Measurements from ENCODE around the gene MEX3C.

MEX3C gene

DNA sequence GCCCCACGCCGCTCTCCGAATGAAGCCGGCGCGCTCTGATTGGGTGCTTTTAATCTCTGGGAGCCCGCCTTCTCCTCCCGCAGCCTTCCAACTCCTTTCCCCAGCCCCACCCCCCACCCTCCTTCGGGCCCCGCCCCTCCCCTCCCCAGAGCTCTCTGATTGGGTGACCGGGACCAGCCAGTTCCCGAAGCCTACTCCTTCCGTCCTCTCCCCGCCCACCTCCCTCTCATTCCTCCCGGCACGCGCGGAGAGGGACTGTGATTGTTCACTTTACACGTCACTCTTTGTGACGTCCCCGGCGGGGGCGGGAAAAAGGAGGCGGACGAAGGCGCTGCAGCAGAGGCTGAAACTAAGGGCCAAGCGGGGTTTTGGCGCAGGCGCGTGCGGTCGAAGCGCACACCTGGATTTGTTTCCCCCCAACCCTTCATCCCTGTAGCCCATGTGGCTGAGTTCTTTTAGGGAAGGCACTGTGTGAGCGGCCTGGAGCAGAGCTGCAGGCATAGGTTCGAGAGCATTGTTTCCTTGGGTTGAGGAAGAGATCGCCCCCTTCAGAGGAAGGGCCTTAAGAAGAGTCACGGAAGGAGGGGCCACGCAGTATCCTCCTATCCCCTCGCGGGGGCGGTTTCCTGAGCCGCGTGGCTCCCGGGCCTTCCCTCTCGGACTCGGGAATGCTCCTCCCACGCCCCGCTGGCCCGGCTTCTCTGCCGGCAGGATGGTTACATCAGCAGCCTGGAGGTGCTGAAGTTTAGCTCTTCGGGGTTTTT is at the start of gene MEX3C:
Gene MEX3C, minus strand, starts transcription at position 21 of the 764 bp plus-strand sequence. CDS start 361 bp downstream, outside the sequence.
- DNase-seq (ENCODE audit: low read depth, low spot score): peak; percentile 94

DNA sequence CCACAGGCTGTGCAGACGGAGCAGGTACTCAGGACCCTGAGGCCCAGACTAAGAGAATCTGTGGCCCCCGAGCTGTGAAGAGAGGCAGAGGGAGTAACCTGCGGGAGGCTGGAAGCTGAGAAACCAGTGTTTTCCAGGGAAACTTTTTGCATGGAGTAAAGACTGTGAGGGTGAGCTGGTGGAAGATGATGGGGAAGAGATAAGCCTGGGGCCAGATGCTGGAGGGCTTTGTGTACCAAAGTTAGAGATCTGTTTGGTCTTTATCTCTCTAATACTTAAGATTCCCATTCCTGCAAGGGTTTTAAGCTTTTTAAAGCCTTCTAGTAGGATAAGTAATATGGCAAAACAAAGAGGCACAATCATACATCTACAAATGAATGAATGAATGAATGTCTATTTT is 43.7 kb upstream of the MEX3C start:
- no peak for DNase-seq (ENCODE audit: low read depth, low spot score)
- H3K27ac ChIP-seq: no peak overlapping the region

More for the DNA sequence above, at the start of gene MEX3C:
- peak within 1 kb of the TSS; percentile 93 for H3K27ac ChIP-seq

DNA sequence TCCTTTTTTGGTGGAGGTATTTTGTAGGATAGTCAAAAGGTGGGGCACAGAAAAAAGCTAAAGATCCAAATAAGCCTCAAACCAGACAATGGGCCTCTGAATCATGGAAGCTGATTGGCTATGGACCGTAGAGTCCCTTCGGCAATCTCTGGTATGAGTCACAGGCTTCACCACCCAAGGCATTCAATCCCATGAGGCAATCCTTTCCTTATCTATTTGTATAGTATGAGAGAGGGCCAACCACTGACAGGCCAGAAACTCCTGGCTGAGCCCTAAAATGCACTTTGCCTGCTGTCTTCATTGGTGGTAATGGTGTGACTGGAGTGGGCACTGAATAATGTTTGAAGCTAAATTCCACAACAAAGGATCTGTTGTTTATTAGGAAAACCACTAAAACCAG is 38.7 kb upstream of the MEX3C start:
- no peak overlapping the region for H3K27ac ChIP-seq
- DNase-seq (ENCODE audit: low read depth, low spot score): peak; percentile 54

DNA sequence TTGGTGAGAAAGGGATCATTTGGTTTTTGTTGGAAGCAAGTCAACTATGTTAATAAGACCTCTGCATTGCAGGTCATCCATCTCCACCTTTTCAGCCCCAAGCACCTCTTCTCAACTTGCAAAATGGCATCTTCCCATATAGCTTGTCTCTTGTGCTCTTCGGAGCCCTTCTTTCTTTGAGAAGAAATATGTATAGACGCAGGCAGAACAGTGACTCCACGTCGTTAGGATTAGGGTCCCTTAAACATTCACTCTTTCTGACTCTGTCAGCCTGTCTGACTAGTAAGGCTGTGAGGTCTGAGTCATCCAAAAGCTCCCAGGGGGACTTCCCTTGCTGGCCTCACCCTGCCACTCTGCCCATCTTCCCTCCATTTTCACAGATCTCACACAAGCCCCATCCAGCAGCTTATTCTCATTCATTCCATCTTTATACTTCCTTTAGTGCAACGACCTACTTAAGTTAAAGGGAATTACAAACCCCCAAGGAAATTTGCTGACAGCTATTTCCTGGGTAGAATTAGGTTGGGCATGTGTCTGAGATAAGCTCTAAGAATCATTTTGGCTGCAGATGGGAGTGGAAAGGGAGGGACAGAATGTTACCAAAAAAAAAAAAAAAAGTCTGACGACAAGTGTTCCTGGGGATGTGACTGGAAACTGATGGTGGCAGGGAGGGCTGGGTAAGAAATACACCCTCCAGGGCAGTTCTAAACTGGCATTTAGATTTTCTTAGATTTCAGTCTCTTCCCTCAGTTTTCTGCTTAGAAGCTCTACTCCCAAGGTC is 37.7 kb upstream of the MEX3C start:
- no peak overlapping the region for H3K27ac ChIP-seq
- no peak for DNase-seq (ENCODE audit: low read depth, low spot score)

DNA sequence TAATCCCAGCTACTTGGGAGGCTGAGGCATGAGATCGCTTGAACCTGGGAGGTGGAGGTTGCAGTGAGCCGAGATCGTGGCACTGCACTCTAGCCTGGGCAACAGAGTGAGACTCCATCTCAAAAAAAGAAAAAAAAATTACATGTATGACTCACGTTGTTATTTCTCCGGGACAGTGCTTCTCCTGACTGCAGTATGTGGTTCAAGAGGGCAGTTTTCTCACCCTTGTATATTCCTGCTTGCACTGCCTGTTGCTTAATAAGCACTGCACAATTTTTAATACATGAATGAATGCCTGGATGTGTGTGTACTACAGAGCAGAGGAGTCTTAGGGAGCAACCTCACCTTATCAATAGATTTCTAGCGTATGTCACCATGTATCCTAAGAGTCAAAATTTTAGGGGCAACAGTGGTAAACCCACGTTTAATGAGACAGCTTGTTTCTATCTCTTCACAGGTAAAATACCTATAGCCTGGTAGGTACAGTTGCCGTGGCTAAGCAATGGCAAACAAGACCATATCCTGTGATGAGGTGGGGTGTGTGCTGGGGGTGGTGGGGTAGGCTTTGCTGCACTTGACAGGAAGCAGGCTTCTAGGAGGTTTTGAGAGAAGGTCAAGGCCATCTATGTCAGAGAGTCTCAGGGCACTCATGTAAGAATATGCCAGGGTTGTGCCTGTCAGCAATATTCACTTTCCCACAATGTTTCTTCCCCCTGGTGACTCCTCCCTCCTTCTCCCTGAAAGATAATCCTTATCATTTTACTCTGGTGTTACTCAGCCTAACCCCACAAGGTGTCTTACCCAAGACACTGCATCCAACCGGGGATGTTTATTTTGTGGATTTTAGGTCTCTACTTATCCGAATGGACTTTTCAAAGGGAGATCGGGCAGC is 36.9 kb upstream of the MEX3C start:
- DNase-seq (ENCODE audit: low read depth, low spot score): no peak
- no peak overlapping the region for H3K27ac ChIP-seq

DNA sequence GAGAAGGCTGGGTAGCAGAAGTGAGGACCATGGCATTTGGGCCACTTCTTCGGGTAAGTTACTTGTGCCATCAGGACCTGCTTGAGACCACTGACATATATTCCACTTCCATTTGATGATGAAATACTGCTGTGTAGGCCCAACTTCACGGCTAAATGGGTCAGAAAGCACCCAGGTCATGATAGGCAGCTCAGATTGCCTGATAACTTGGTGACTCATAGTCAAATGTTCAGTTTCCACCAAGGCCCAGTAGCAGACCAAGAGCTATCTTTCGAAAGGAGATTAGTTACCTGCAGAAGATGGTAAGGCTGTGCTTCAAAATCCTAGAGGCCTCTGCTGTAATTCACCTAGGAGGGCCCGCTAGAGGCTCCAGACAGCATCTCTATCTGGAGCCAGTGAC is 31.8 kb upstream of the MEX3C start:
- no peak for DNase-seq (ENCODE audit: low read depth, low spot score)

DNA sequence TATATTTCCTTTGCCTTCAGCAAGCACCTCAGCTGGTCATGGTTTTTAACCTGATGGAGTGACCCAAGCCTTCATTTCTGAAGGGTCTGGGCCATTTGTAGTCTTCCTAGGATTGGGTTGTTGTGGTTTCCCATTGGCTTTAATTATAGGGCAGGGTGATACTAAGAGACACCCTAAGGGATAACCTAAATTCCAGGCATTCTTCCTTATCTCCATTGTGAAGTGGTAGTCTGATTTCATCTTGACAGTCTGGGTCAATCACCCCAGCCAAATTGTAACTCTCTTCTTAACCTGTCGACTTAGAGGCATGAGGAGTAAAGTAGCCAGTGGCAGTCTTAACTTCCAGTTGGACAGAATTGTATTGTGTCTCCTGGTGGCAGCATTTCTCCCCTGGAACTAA is 30.2 kb upstream of the MEX3C start:
- no peak overlapping the region for H3K27ac ChIP-seq
- DNase-seq (ENCODE audit: low read depth, low spot score): no peak

More for the DNA sequence above, 31.8 kb upstream of the MEX3C start:
- H3K27ac ChIP-seq: no peak overlapping the region

DNA sequence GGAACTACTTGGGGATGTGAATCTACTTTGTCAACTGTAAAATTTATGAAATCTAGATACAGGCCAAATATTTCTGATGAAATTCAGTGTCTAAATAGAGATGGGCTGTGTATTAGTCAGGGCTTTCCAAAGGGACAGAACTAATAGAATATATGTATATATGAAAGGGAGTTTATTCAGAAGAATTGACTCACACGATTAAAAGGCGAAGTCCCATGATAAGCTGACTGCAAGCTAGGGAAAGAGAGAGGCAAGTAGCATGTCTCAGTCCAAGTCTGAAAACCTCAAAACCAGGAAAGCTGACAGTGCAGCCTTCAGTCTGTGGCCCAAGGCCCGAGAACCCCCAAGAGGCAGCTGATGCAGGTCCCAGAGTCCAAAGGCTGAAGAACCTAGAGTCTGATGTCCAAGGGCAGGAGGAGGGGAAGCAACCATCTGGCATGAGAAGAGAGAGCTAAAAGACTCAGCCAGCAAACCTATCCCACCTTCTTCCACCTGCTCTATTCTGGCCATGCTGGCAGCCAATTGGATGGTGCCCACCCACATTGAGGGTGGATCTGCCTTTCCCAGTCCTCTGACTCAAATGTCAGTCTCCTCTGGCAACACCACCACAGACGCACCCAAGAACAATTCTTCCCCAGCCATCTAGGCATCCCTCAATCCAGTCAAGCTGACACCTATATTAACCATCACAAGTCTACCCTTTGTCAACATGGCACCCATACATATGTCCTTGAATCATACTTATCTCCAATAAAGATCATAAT is 29.3 kb upstream of the MEX3C start:
- H3K27ac ChIP-seq: no peak overlapping the region
- DNase-seq (ENCODE audit: low read depth, low spot score): no peak

DNA sequence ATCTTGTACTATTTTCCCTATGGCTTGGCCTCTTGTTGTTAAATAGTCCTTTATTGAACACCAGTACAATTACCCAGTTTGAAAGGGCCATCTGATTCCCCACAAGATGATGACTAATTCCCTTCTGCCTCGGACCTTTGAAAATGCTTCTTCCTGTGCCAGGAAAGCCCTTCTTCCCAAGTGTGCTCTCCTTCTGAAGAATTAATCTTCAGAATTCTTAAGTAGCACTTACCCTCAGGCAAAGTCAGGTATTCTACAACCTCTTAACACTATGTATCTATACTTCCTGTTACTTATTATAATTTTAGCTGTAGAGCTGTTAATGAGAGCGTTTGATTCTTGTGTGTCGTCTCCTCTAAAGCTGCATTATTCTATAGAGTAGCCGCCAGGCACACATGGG is 28.6 kb upstream of the MEX3C start:
- no peak overlapping the region for H3K27ac ChIP-seq
- DNase-seq (ENCODE audit: low read depth, low spot score): no peak

DNA sequence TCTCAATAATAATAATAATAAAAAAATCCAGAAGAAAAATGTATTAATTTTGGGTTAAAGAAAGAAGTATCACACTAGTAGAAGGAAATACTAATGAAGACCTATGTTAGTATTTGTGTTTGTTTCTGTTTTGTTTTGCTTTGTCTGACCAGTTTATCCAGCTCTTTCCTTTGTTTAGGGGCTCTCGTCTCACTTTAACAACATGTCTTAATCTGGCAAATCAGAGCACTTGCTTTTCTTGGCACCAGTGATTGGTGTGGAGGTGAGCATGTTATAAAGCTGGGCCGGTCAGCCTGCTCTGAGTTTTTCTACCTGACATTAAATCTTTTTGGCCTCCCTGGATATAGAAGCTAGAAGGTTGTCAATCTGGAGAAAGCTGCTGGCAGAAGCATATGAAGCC is 15.1 kb upstream of the MEX3C start:
- H3K27ac ChIP-seq: no peak overlapping the region
- DNase-seq (ENCODE audit: low read depth, low spot score): no peak

DNA sequence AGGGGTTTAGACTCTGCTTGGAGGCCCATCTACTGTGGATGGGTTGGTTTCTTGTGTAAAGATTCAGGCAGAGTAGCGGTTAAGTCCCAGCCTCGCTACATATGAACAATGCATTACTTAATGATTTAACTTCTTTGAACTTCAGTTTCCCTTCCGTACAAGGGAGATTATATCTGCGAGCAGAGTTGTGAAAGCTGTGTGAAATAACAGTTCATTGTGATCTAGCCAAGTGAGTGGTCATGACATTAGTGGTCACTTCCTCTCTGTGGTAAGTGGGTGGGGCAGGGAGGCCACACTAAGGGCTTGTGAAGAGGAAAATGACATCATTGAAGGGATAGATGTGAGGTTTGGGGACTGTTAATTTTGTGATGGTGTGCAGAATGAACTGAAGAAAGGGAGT is 14.1 kb upstream of the MEX3C start:
- H3K27ac ChIP-seq: peak overlapping the region; percentile 55
- peak; percentile 72 for DNase-seq (ENCODE audit: low read depth, low spot score)

DNA sequence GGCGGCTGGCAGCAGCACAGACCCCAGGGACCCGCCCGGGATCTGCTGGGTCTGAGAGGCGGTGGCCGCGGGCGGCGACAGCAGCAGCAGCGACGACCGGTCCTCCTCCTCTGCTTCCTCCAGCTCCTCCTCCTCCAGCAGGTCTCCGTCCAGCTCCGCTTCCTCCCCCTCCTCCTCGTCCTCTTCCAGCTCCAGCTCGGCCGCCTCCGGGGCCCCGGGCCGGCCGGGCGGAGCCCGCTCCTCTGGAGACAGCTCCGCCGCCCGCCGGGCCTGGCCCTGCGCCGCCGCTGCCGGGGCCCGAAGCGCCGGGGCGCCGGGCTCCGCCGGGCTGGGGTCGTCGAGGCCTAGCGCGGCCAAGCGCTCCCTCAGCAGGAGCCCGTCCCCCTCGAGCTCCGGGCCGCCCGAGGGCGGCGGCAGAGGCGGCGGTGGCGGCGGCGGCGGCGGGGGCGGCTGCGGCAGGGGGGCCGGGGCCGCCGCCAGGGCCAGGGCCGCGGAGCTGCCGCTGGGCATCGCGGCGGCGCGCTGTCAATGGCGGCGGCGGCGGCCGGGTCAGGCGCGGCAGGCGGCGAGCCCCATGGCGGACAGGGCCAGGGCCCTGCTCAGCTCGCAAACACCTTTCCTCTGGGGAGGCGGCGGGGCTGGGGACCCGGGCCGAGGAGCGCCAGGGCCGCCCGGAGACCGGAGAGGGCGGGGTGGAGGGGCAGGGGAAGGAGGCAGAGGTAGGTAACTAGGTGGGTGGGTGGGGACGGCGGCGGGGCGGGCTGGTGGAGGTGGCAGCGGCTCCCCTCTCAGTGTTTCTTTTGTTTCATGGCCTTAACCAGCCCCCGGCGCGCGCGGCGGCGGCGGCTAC is 445 bp downstream of the MEX3C start:
- H3K27ac ChIP-seq: peak overlapping the region; percentile 93
- no peak for DNase-seq (ENCODE audit: low read depth, low spot score)

DNA sequence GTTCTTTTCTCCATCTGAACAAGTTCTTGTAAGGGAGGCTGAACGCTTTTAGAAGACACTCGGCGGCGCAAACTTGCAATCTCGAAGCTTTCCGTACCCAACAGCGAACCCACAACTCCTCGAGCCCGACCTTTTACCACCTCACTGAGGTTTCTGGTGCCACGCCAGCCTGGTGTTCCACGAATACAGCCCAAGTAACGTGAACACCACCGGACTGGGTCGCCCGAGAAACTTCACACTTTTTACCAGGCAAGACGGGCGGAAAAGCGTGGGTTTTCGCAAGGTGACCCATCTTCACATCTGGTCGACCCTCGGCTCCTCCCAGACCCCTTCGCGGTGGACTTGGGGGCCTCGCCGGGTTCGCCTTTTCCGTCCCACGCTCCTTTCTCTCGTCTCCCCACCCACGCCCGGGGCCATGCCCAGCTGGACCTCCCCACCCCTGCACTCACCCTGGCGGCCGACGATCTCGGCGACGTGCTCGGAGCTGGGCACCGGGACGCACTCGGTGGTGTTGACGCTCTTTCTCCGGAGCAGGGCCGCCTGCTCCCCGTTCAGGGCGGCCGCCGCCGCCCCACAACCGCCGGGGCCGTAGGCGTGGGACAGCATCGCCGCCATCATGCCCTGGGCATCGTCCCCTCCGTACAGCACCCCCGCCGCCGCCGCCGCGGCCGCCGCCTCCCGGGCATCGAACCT is 1.2 kb downstream of the MEX3C start:
- peak overlapping the region; percentile 93 for H3K27ac ChIP-seq
- no peak for DNase-seq (ENCODE audit: low read depth, low spot score)

DNA sequence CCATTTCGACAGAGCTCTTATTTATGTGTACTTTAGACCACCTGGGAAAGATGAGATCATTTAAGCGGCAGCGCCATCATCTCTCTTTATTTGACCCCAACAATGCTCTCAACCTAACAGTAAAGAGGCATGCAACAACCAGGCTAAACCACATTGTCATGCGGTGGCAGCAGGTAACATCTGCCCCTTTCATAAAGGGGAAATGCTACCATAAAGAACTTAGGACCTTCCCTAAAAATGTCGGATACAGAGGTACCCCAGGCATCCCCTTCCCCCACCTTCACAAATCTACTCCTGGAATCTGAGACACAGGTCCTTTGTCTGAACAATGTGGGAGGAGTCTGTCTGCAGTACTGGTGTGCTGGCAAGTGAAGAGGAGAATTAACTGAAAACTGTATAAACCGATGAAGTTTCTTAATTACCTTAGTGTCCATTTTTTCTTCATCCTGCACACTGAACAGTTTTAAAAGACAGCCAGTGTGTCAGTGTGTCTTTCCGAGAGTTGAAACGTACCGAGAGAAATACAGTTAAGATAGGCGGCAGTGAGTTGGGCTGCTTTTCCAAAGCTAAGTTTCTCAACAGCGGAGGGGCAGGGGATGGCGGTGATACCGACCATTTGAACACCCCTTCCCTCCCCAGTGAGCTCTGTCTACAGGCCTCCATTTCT is 1.9 kb downstream of the MEX3C start:
- peak overlapping the region; percentile 93 for H3K27ac ChIP-seq
- no peak for DNase-seq (ENCODE audit: low read depth, low spot score)

DNA sequence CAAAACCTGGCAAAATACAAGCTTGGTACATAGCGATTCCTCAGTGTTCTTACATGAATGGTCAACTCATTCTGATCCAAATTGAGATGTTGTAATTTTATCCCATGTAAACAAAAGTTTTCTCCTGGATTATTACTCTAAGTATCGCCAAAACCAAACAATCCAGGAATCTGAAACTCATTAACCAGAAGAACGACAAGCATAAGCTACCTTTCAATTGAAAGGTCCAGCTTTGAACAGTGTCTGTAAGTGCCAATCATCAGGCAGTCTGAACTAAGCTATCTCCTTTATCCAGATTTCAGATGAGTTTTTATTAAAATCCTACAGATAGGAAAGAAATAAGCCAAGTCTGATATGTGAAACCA is 2.4 kb downstream of the MEX3C start:
- DNase-seq (ENCODE audit: low read depth, low spot score): no peak
- H3K27ac ChIP-seq: peak overlapping the region; percentile 93

DNA sequence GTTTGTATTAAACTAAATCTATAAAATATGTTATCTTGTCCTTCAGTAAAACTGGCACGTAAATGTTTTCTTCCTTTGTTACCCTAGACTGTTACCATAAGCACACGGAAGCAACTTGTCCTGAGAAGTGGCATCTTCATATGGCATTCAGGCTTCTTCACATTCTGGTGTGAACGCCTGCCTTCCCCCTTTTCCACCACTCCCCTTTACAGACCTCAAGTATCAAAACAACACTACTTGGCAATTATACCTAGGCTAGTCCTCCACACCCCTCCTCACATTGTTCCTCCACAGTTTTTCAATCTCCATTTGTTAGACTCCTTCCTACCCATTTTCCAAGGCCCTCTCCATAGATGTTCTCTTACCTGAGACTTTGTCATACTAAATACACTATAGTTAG is 2.9 kb downstream of the MEX3C start:
- no peak for DNase-seq (ENCODE audit: low read depth, low spot score)
- H3K27ac ChIP-seq: peak overlapping the region; percentile 93

DNA sequence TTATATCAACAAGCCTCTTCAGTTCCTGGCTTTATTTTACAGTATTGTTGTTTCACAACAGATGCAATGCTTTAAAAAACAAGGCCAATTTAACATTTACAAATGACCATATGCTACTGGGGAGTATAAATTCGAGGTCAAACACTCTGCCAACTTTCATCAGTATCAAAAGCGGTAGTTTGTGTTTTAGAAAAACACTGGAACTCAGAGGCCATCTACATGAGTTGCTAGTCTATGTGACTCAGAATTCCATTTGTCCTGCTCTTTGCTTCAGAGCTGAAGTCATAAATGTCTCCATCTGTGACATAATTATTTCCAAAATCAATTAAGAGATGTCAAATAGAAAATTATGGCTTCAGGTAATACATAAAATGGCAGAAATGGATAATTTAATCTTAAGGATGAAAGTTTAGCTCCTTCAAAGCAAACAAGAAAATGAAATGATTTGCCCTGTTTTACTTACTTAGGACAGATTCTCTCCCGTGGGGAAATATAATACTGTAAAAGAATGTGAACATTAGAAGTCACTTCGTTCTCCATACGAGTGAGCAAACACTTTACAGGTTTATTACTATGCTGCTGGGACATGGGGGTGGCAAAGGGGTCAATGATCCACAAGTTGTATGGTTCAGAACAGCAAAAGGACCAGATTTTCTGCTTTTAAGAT is 3.7 kb downstream of the MEX3C start:
- no peak for DNase-seq (ENCODE audit: low read depth, low spot score)
- H3K27ac ChIP-seq: peak overlapping the region; percentile 93

Measured in epithelial cell of prostate (primary cell).